Kidney (tissue), 14 donors: ENCODE results near the gene COL23A1. TPM values are rescaled to one million over a fixed set of nuclear protein-coding genes. Genes with fewer than 3 reads are reported as not detected.

Experiments used
- DNase-seq, 5 donors: peaks; one replicate each; pipeline ENCODE4 v3.0.0-alpha.2; 2013 to 2020
- FAIRE-seq: peaks from 2 replicates; lab custom pipeline; 2012; peaks lifted over from hg19 to GRCh38; lab: Jason Lieb, UNC
- H3K27ac ChIP-seq, 2 donors: one replicate each; pipeline ENCODE4 v1.7.0; 2013; ENCODE audit warnings: low read depth in 2 of 2, low read length in 2 of 2, inconsistent platforms in 1 of 2
- H3K27me3 ChIP-seq: one replicate; pipeline ENCODE4 v1.7.1; 2013; ENCODE audit warnings: low read length, inconsistent platforms; ENCODE audit not compliant: control insufficient read depth, insufficient read depth
- H3K36me3 ChIP-seq, 3 donors: one replicate each; pipeline versions ENCODE4 v1.7.0 to v1.7.1; 2013; ENCODE audit warnings: low read length in 3 of 3, control low read depth in 1 of 3, inconsistent platforms in 1 of 3; ENCODE audit not compliant: insufficient read depth in 3 of 3, control insufficient read depth in 2 of 3
- H3K4me1 ChIP-seq, 3 donors: one replicate each; pipeline versions ENCODE4 v1.7.0 to v1.7.1; 2013; ENCODE audit warnings: low read length in 3 of 3, inconsistent platforms in 1 of 3, low read depth in 1 of 3; ENCODE audit not compliant: control insufficient read depth in 2 of 3, insufficient read depth in 2 of 3
- H3K4me3 ChIP-seq, 3 donors: one replicate each; pipeline versions ENCODE4 v1.7.0 to v1.8.1; 2013; ENCODE audit warnings: low read length in 3 of 3, control low read depth in 1 of 3, inconsistent platforms in 1 of 3
- H3K9ac ChIP-seq, 3 donors: one replicate each; pipeline versions ENCODE4 v1.7.0 to v1.7.1; 2013; ENCODE audit warnings: low read length in 3 of 3, control low read depth in 1 of 3, inconsistent platforms in 1 of 3
- H3K9me3 ChIP-seq, 3 donors: one replicate each; pipeline versions ENCODE4 v1.7.0 to v1.7.1; 2013; ENCODE audit warnings: low read length in 3 of 3, control low read depth in 1 of 3, inconsistent platforms in 1 of 3; ENCODE audit not compliant: control insufficient read depth in 2 of 3, insufficient read depth in 1 of 3
- intact Hi-C: fragments of 100-400 bp; cut with DNase I; formaldehyde crosslinking; loops from one replicate; pipeline ENCODE4 v1.11.1; 2022
- polyA plus RNA-seq: library from polyadenylated mRNA; stranded (reverse); fragments of 350-450 nt; fragmentation: Illumina TruSeq; extraction: RNeasy Lipid Tissue Mini Kit (QIAGEN cat#74804); gene quantifications from one replicate; pipeline ENCODE4 v1.2.3, GENCODE V29; 2014; ENCODE audit warnings: low read depth, low replicate concordance; ENCODE audit not compliant: insufficient read depth
- total RNA-seq: library from RNA; stranded (reverse); fragmentation: NEBNext Ultra II Directional; extraction: Animal tissue kit (Norgen Biotek cat#: 25700); gene quantifications from one replicate; pipeline ENCODE4 v1.2.1, GENCODE V29; 2021
- TF ChIP-seq, protein P1 (sequence below): IDR thresholded peaks from 3 replicates; pipeline ENCODE4 v1.5.1; 2012; ENCODE audit warnings: mild to moderate bottlenecking, moderate library complexity, borderline replicate concordance; ENCODE audit not compliant: insufficient read depth; ENCODE audit errors: extremely low read depth
- donor health status: control.
- donor health status: control.
- donor health status: control.
- donor health status: control.
- donor health status: control.
- donor health status: DM: yes; HTN: yes; CAD: no.
- donor health status: Normal renal cell carcinoma (clear cell type).

COL23A1 gene
- total and polyA plus RNA-seq, 2 donors from 2014 or later: 4.1 to 8.7 TPM

DNA sequence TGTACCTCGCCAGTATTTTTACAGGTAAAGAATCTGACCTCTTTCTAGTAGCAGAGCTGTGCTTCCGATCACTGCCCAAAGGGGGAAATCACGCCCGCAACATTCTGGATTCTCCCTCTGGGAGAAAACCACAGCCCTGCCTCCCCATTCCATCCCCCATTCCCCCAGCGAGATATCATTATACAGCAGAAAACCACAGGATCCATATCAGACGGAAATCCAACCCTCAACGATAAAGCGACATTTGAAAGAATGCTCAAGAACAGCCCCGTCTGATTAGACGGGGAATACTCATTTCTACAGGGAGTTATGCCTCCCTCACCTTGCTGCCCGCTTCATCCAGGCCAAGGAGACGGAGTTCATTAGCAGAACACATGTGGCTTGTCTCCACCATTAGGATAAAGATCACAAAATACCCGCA is 172.8 kb downstream of the COL23A1 start:
- TF ChIP-seq, protein P1, sequence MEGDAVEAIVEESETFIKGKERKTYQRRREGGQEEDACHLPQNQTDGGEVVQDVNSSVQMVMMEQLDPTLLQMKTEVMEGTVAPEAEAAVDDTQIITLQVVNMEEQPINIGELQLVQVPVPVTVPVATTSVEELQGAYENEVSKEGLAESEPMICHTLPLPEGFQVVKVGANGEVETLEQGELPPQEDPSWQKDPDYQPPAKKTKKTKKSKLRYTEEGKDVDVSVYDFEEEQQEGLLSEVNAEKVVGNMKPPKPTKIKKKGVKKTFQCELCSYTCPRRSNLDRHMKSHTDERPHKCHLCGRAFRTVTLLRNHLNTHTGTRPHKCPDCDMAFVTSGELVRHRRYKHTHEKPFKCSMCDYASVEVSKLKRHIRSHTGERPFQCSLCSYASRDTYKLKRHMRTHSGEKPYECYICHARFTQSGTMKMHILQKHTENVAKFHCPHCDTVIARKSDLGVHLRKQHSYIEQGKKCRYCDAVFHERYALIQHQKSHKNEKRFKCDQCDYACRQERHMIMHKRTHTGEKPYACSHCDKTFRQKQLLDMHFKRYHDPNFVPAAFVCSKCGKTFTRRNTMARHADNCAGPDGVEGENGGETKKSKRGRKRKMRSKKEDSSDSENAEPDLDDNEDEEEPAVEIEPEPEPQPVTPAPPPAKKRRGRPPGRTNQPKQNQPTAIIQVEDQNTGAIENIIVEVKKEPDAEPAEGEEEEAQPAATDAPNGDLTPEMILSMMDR: no peak
- Histone ChIP-seq H3K9ac (no peak overlapping the region), H3K27ac (no peak overlapping the region), H3K9me3 (no peaks in the 10 kb centered on the region), H3K36me3 (no peaks in the 10 kb centered on the region), H3K4me3 (no peak overlapping the region), H3K4me1 (no peaks in the 10 kb centered on the region), H3K27me3 (no peaks in the 10 kb centered on the region)
- FAIRE-seq (no peak), DNase-seq (peak in 1 of 5 donors; percentile 3)
- intact Hi-C loops: no loop called here

DNA sequence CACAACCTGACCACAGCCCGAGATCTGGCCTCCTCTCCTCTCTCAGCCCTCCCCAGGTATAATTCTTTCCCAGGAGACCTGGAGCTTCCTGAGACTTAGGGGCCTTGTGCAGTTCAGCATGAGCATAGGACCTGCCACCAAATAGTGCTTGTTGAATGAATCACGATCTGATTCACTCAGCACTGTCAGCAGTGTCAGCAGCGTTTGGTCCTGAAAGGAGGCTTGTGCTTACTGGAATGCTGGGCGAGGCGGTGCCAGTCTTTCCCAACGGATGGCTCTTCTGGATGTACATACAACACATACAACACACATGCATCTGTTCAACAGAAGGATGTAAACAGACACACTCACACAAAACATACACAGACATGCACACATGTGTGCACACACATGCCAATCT is 173.3 kb downstream of the COL23A1 start:
- FAIRE-seq (no peak), DNase-seq (peak in 1 of 5 donors; percentile 14)
- no peaks in the 10 kb centered on the region for H3K36me3 ChIP-seq
- no peaks in the 10 kb centered on the region for H3K4me1 ChIP-seq
- no peaks in the 10 kb centered on the region for H3K27me3 ChIP-seq
- intact Hi-C loops: no loop called here
- TF ChIP-seq, protein P1: no peak
- H3K27ac ChIP-seq: no peak overlapping the region
- H3K4me3 ChIP-seq: no peak overlapping the region
- H3K9ac ChIP-seq: no peak overlapping the region
- no peaks in the 10 kb centered on the region for H3K9me3 ChIP-seq

DNA sequence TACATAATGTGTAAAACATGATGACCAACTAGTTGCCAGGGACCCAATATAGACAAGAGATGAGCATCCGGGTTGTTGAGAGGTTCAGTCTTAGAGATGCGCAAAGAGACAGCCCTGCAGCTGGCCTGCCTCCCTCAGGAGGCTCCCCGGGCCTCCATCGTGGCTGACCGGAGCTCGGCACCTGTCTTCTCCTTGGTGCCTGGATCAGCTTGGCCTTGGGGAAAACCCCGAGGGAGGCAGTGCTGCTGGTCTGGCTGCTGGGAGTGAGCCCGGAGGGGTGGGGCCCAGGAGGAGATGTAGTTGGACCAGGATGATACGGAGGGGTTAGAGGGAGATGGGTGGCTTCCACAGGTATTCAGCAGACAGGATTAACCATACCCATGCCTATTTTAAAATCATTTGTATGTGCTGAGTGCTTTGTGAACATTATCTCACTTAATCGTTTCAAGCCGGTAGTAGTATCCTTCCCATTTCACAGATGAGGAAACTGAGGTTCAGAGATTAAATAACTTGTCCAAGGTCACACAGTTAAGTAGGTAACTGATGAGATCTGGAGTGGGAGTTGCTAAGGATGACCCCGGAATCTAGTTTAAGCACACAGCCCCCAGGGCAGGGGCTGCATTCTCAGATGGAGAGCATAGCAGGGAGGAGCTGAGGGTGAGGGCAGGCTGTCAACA is 173.8 kb downstream of the COL23A1 start:
- intact Hi-C loops: no loop called here
- FAIRE-seq: no peak

More for the DNA sequence above, 173.8 kb downstream of the COL23A1 start:
- Histone ChIP-seq H3K27ac (no peak overlapping the region), H3K27me3 (no peaks in the 10 kb centered on the region), H3K9ac (no peak overlapping the region), H3K4me1 (no peaks in the 10 kb centered on the region), H3K9me3 (no peaks in the 10 kb centered on the region), H3K36me3 (no peaks in the 10 kb centered on the region), H3K4me3 (no peak overlapping the region)
- peak in 1 of 5 donors; percentile 46 for DNase-seq
- TF ChIP-seq, protein P1: no peak
